Spinal cord (tissue), 10 donors: ENCODE results near the gene CUL2. TPM values are rescaled to one million over a fixed set of nuclear protein-coding genes. Genes with fewer than 3 reads are reported as not detected.

Experiments used
- DNase-seq, 6 donors: peaks; one replicate each; pipeline versions ENCODE4 v3.0.0 to v3.0.0-alpha.2; 2013 to 2015; ENCODE audit warnings: low spot score in 6 of 6, low read depth in 4 of 6
- H3K27ac ChIP-seq: one replicate; pipeline ENCODE4 v1.5.1; 2013; ENCODE audit warnings: low read depth, low read length, control low read depth
- H3K27me3 ChIP-seq: one replicate; pipeline ENCODE4 v1.6.1; 2013; ENCODE audit warnings: low read length; ENCODE audit not compliant: control insufficient read depth, insufficient read depth
- H3K36me3 ChIP-seq: one replicate; pipeline ENCODE4 v1.6.1; 2013; ENCODE audit warnings: low read length; ENCODE audit not compliant: control insufficient read depth, insufficient read depth
- H3K4me1 ChIP-seq: one replicate; pipeline ENCODE4 v1.6.1; 2013; ENCODE audit warnings: low read length; ENCODE audit not compliant: control insufficient read depth, insufficient read depth
- H3K4me3 ChIP-seq: one replicate; pipeline ENCODE4 v1.5.1; 2013; ENCODE audit warnings: low read depth, low read length, control low read depth
- H3K9me3 ChIP-seq: one replicate; pipeline ENCODE4 v1.6.1; 2013; ENCODE audit warnings: low read length; ENCODE audit not compliant: control insufficient read depth, insufficient read depth
- WGBS: methylation state at CpG from one replicate; pipeline ENCODE4 v1.1.5; 2013; ENCODE audit warnings: missing lambda C conversion rate; ENCODE audit not compliant: insufficient coverage; 5-methylcytosine and 5-hydroxymethylcytosine counted together
- long read RNA-seq, 4 donors: transcript quantifications; one replicate each; lab custom pipeline, GENCODE V29; 2026
- polyA plus RNA-seq, 2 donors: library from polyadenylated mRNA; unstranded; fragments of 120-200 nt; gene quantifications; one replicate each; pipeline ENCODE4 v1.2.1, GENCODE V29; 2013; ENCODE audit not compliant: insufficient read length in 2 of 2
- total RNA-seq, 2 donors: library from RNA; depleted of rRNA in 1 of 2; stranded (reverse); fragments of 120-200 nt in 1 of 2; fragments of >200 nt in 1 of 2; gene quantifications; one replicate each; pipeline versions ENCODE4 v1.2.3 to v1.2.4, GENCODE V29; 2013 to 2014
- donor health status: healthy.

The CUL2 gene
- total RNA-seq (10 to 100 TPM; 31.9 to 67.1 TPM), polyA plus RNA-seq (10 to 100 TPM; 38.7 to 54.1 TPM)
- long read RNA-seq, donor 1, full-length matches to known transcripts: 8 of 8 reads
- long read RNA-seq, donor 1, partial matches to known transcripts: 0 of 8 reads
- long read RNA-seq, donor 1, other reads (novel, unspliced or antisense): 0 of 8 reads
- long read RNA-seq, donor 2, full-length matches to known transcripts: 7 of 7 reads
- long read RNA-seq, donor 2, partial matches to known transcripts: 0 of 7 reads
- long read RNA-seq, donor 2, other reads (novel, unspliced or antisense): 0 of 7 reads
- long read RNA-seq, donor 3, full-length matches to known transcripts: 4 of 4 reads
- long read RNA-seq, donor 3, partial matches to known transcripts: 0 of 4 reads
- long read RNA-seq, donor 3, other reads (novel, unspliced or antisense): 0 of 4 reads
- long read RNA-seq, donor 4, full-length matches to known transcripts: 4 of 4 reads
- long read RNA-seq, donor 4, partial matches to known transcripts: 0 of 4 reads
- long read RNA-seq, donor 4, other reads (novel, unspliced or antisense): 0 of 4 reads

DNA sequence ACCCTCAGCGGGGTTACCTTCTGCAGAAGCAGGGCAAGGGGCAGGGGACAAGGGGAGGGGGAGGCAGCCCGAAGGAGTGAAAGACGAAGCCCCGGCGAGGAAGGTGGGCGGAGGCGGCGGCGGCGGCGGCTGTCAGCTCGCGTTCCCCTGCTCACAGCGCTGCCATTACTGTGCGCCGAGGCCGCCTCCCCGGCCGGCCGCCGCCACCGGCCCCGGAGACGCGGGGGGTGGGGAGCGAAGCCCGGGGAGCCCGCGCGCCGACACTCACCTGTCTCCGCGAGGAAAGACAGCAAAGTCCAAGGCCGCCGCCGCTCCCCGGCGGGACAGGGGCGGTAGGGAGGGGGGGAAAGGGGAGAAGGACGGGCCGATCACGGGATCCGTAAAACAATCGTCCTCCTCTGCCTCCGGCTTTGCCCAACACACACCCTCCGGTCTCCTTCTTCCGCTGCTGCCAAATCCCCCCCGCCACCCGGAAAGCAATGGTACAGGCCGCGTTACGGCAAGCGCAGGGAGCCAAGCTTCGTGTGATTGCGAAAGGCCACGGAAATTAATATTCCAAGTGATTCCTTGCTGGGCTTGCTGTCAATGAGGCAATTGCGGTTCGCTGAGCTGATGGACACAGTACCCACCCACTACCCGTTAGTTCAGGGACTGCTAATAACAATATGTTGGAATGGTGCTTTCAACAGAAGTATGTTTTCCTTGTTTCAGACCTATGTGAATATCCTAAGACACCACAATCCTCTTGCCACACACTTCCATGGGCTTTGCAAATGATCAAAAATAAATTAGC lies at the start of gene CUL2:
CUL2 (minus strand) TSS at position 180 of the 793 bp plus-strand sequence. CDS start 19,024 bp downstream, outside the sequence.
- Histone ChIP-seq H3K27me3 (no peaks in the 10 kb centered on the region), H3K9me3 (no peaks in the 10 kb centered on the region), H3K36me3 (no peaks in the 10 kb centered on the region), H3K27ac (peak within 1 kb of the TSS; percentile 84), H3K4me3 (peak within 1 kb of the TSS; percentile 80), H3K4me1 (peaks cover 14% of the 10 kb centered on the region)
- 0% methylated on average over 42 of the region's 59 CpGs for WGBS
- DNase-seq: peak; percentile 91 to 99 (median 96)

DNA sequence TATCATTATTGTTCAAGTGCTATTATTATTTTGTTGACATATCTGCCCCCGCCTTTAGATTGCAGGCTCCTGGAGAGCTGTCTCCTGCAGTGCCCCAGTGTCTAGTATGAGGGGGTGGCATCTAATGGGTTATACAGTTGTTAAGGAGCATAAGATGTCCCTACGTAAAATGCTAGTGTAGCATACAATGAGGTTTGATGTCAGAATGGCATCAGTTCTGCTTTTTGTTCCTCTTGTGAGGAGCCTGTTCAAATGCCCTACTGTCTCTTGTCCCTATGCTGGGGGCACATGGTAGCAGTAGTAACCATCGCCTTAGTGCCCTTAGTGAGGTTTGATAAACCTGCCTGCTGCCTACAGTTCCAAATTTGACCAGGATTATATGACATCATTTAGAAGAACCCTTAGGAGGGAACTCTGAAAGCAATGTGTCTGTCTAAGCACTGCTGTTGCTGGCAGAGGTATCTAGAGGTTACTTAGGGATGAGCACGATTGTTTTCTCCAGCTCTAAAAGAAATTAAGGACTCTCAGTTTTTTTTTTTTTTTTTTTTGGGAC lies 46.2 kb upstream of the CUL2 start:
- no peak overlapping the region for H3K27ac ChIP-seq
- no peak for DNase-seq
- no peak overlapping the region for H3K4me3 ChIP-seq
- no peaks in the 10 kb centered on the region for H3K4me1 ChIP-seq
- H3K27me3 ChIP-seq: no peaks in the 10 kb centered on the region
- WGBS: 93% methylated on average over 2 of the region's 4 CpGs
- no peaks in the 10 kb centered on the region for H3K36me3 ChIP-seq
- no peaks in the 10 kb centered on the region for H3K9me3 ChIP-seq

DNA sequence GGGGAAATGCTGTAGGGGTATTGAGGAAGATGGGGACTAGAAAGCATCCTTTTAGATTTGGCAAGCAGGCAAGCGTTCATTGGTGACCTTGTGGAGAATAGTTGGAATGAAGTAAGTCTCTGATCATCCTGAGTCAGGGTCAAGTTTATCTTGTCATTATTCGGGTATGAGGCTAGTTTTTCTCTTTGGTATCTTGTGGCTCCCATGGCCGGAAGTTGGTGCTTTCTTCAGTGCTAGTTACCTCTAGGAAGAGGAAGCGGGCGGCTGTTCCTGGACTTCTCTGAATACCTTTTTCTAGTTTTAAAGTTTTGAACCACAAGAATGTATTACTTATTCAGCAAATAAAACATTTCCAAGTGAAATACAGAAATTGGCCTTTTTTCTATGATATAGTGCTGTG lies 45.7 kb upstream of the CUL2 start:
- H3K27me3 ChIP-seq: no peaks in the 10 kb centered on the region
- no peaks in the 10 kb centered on the region for H3K36me3 ChIP-seq
- no peaks in the 10 kb centered on the region for H3K9me3 ChIP-seq
- WGBS: 78% methylated on average over 2 of the region's 5 CpGs
- no peak for DNase-seq
- no peaks in the 10 kb centered on the region for H3K4me1 ChIP-seq
- H3K27ac ChIP-seq: no peak overlapping the region
- no peak overlapping the region for H3K4me3 ChIP-seq

DNA sequence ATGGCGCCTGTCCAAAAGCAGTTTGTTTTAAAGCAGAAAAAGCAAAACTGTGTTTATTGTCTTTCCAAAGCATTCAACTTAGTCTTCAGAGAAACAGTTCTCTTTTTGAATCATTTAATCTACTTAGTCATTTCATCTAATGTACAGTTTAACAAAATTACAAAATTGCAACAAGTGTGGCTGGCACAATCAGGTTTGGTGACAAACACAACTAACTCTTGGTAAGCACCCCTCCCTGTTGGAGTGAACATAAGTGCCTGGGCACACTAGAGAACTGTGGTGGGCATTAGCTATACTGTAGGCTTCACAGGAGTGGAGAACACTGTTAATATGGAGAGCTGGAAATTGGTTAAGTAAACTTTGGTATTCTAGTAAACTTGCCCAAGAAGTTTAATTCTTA lies 43.4 kb upstream of the CUL2 start:
- Histone ChIP-seq H3K27ac (no peak overlapping the region), H3K9me3 (no peaks in the 10 kb centered on the region), H3K36me3 (no peaks in the 10 kb centered on the region), H3K4me3 (no peak overlapping the region), H3K4me1 (peaks cover 2% of the 10 kb centered on the region), H3K27me3 (no peaks in the 10 kb centered on the region)
- DNase-seq: no peak
- WGBS: 67% methylated on average over 1 of the region's 1 CpG

DNA sequence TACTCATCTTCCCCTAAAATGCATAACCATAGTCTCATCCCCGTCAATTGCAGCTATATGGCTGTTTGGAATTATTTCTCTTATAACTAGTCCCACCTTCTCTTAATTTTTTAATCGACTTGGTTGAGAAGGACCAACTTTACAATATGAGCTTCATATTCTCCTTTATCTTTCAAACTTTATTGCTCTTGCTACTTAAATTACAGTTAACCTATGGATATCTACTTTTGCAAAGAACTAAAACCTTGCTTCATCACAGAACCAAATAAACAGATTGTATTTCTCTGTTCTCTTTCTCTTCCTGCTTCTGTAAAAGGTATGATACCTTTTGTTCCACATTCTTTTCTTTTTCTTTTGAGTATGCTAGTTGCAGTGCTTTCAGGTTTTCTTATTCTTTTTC lies 42.6 kb upstream of the CUL2 start:
- H3K36me3 ChIP-seq: no peaks in the 10 kb centered on the region
- no peaks in the 10 kb centered on the region for H3K9me3 ChIP-seq
- no peak for DNase-seq
- peaks cover 10% of the 10 kb centered on the region for H3K4me1 ChIP-seq
- WGBS: 86% methylated on average over 1 of the region's 2 CpGs
- no peak overlapping the region for H3K4me3 ChIP-seq
- no peak overlapping the region for H3K27ac ChIP-seq
- no peaks in the 10 kb centered on the region for H3K27me3 ChIP-seq

DNA sequence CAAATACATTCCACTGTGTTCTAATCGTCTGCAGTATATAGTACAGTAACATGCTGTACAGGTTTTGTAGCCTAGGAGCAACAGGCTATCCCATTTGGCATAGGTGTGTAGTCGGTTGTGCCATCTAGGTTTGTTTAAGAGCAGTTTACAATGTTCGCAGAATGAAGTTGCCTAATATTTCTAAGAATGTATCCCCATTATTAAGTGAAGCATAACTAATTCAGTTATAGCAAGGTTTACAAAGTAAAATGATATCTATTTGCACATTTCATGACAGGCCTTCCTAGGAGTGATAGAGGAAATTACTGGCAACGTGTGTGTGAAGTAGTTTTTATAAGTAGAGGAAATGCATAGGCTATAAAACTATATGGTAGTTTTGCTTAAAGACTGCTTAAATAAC lies 40.5 kb upstream of the CUL2 start:
- Histone ChIP-seq H3K27me3 (no peaks in the 10 kb centered on the region), H3K27ac (no peak overlapping the region), H3K4me3 (no peak overlapping the region), H3K36me3 (no peaks in the 10 kb centered on the region), H3K4me1 (peaks cover 17% of the 10 kb centered on the region), H3K9me3 (no peaks in the 10 kb centered on the region)
- no CpG with 5 or more reads among the region's 4 CpGs for WGBS
- DNase-seq: no peak

DNA sequence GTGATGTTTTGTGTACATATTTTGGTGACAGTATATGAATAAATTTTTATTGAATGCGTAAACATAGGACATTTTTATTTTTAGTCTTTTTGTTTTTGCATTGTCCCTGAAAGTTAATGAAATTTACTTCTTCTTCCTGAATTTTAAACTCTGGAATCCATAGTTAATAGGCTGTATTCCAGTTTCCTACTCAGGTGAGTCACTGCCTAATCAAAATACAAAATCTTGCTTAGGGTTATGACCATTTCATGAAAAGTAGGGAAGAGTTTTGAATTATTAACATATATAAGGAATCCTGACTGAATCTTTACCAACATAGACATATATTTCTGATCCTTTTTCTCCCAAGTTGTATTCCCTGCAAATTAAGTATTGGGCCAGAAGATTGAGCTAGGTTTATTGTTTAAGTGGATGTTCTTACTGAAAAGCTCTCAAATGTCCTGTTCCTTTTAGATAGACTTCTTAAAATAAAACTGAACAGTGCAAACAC lies 39.1 kb upstream of the CUL2 start:
- DNase-seq: no peak
- no CpG with 5 or more reads among the region's 1 CpG for WGBS
- Histone ChIP-seq H3K36me3 (no peaks in the 10 kb centered on the region), H3K4me3 (no peak overlapping the region), H3K9me3 (no peaks in the 10 kb centered on the region), H3K4me1 (peaks cover 17% of the 10 kb centered on the region), H3K27me3 (no peaks in the 10 kb centered on the region), H3K27ac (no peak overlapping the region)

DNA sequence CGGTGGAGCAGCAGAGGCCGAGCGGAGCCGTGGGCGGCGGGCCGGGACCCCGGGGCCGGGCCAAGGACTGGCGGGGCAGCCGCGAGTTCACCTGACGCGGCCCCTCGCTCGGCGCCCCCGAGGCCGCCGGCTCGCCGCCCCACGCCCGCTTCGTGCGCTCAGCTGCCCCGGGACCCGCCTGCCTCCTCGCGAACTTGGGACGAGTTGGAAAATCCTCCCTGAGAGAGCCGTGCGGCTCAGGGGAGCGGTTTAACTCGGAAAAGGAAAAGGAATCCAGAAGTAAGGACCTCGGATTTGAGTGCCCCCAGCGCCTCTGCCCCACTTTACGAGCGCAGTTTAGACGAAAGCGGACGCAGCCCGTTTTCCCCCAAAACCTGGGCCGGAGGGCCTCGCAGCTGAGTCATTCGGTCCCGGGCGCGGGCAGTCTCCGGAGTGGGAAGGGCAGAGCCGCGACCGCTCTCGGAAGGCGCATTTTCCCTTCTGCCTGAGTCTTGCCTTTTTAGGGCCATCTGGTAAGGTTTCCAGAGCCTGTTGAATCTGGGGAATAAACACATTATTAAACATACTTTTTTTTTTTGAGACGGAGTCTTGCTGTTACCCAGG lies 37.2 kb upstream of the CUL2 start:
- Histone ChIP-seq H3K27me3 (no peaks in the 10 kb centered on the region), H3K9me3 (no peaks in the 10 kb centered on the region), H3K36me3 (no peaks in the 10 kb centered on the region), H3K27ac (peak overlapping the region; percentile 98), H3K4me1 (peaks cover 17% of the 10 kb centered on the region), H3K4me3 (peak overlapping the region; percentile 92)
- WGBS: 0% methylated on average over 56 of the region's 56 CpGs
- DNase-seq: peak; percentile 31 to 76 (median 36)
